Measurements from ENCODE around the gene MIGA2.

- TF ChIP-seq CTCF (IDR thresholded peaks at IDR 0.05; ENCODE audit: insufficient read depth, low read length) (no peak), REST (IDR thresholded peaks at IDR 0.05; ENCODE audit: insufficient replicate concordance, low read depth) (peak; percentile 43), POLR2AphosphoS5 (IDR thresholded peaks at IDR 0.05; ENCODE audit: low read depth) (peak; percentile 18; the same call in 1 of the 2 replicates), GABPA (IDR thresholded peaks at IDR 0.05; ENCODE audit: low read depth) (no peak), SPI1 (IDR thresholded peaks at IDR 0.05; ENCODE audit: borderline replicate concordance, low read depth) (no peak)
These were observed 75.2 kb downstream of the MIGA2 start for GRCh38 chr9:129111528-129112151.

All from HL-60 (cell line).